Thoracic aorta (tissue), 2 donors: ENCODE measurements around the gene KRT83. TPM values are rescaled to one million over a fixed set of nuclear protein-coding genes. Genes with fewer than 3 reads are reported as not detected.
"Not testable (repeated sequence)": the region's sequence is repeated elsewhere in the genome, so short reads cannot be mapped to it uniquely, and the experiment has no call there.

Experiments used
- ATAC-seq: fragments of 150-250 bp; one replicate; pipeline ENCODE4 v1.8.0; 2017; ENCODE audit warnings: low read depth; ENCODE audit not compliant: insufficient number of reproducible peaks, low FRiP score
- DNase-seq: peaks from one replicate; pipeline ENCODE4 v3.0.0-alpha.2; 2020; ENCODE audit warnings: low spot score
- H3K27ac ChIP-seq, 2 donors: fragments of 200-600 bp; sonication (generic); 1 replicate in 1 of 2; 2 replicates in 1 of 2; pipeline ENCODE4 v1.5.1; 2016; ENCODE audit warnings: mild to moderate bottlenecking in 2 of 2, moderate library complexity in 2 of 2
- H3K27me3 ChIP-seq: fragments of 200-600 bp; sonication (generic); replicated peaks from 2 replicates; pipeline ENCODE4 v1.6.0; 2016; ENCODE audit warnings: mild to moderate bottlenecking; ENCODE audit not compliant: insufficient read depth
- H3K36me3 ChIP-seq: fragments of 200-600 bp; sonication (generic); one replicate; pipeline ENCODE4 v1.5.1; 2016
- H3K4me1 ChIP-seq, 2 donors: fragments of 200-600 bp; sonication (generic); 1 replicate in 1 of 2; 2 replicates in 1 of 2; pipeline versions ENCODE4 v1.5.1 to v1.6.0; 2016; ENCODE audit warnings: low read depth in 2 of 2, mild to moderate bottlenecking in 1 of 2; ENCODE audit not compliant: control insufficient read depth in 1 of 2
- H3K4me3 ChIP-seq: fragments of 200-600 bp; sonication (generic); 2 replicates; pipeline ENCODE4 v1.5.1; 2016; ENCODE audit warnings: mild to moderate bottlenecking
- H3K9me3 ChIP-seq: fragments of 200-600 bp; sonication (generic); 2 replicates; pipeline ENCODE4 v1.5.1; 2016
- CTCF ChIP-seq: fragments of 200-600 bp; sonication (generic); IDR thresholded peaks from one replicate; pipeline ENCODE4 v1.5.1; 2019; ENCODE audit warnings: antibody characterized with exemption
- total RNA-seq, 2 donors: library from RNA; depleted of rRNA; stranded (reverse); fragments of >200 nt; gene quantifications; one replicate each; pipeline versions ENCODE4 v1.1.0 to v1.2.3, GENCODE V29; 2016

KRT83 gene
- total RNA-seq, 2 donors from 2014 or later: not detected

GRCh38 chr12:52318241-52318990, 2.8 kb downstream of the KRT83 start:
- no peak overlapping the region for H3K4me3 ChIP-seq
- no peak overlapping the region for H3K27ac ChIP-seq
- no peaks in the 10 kb centered on the region for H3K4me1 ChIP-seq
- H3K27me3 ChIP-seq: no peaks in the 10 kb centered on the region
- DNase-seq (no peak), ATAC-seq (no peak)
- H3K9me3 ChIP-seq: no peaks in the 10 kb centered on the region
- no peaks in the 10 kb centered on the region for H3K36me3 ChIP-seq
- TF ChIP-seq CTCF: no peak

DNA sequence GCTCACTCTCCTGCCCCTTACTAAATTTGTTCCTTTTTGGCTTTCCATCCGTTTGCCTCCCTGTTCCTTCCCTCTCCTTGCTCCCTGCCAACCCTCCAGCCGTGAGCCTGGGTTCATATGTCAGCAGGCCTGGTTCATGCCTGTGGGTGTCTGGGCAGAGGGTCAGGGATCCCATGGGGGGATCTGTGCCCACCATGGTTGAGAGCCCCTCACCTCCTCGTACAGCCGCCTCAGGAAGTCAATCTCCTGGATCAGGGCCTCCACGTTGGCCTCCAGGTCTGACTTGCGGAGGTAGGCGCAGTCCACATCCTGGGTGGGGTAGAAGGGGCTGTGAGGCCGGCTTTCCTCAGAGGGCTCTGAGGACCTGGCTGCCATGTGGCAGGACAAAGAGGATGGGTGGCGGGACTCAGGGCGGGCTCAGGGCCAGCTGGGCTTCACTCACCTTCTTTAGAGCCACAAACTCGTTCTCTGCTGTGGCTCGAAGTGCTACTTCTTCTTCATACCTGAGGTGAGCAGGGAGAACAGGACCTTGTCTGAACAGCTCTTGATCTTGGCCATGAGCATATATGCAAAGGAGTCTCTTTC, 3.6 kb downstream of the KRT83 start:
- DNase-seq (no peak), ATAC-seq (no peak)
- no peaks in the 10 kb centered on the region for H3K9me3 ChIP-seq
- H3K27ac ChIP-seq: no peak overlapping the region
- H3K27me3 ChIP-seq: no peaks in the 10 kb centered on the region
- no peak for TF ChIP-seq CTCF
- no peaks in the 10 kb centered on the region for H3K36me3 ChIP-seq
- no peaks in the 10 kb centered on the region for H3K4me1 ChIP-seq
- no peak overlapping the region for H3K4me3 ChIP-seq

- H3K27ac ChIP-seq: no peak overlapping the region
- H3K9me3 ChIP-seq: no peaks in the 10 kb centered on the region
- TF ChIP-seq CTCF: no peak
- no peaks in the 10 kb centered on the region for H3K36me3 ChIP-seq
- H3K4me3 ChIP-seq: no peak overlapping the region
- DNase-seq (no peak), ATAC-seq (no peak)
- H3K4me1 ChIP-seq: no peaks in the 10 kb centered on the region
- no peaks in the 10 kb centered on the region for H3K27me3 ChIP-seq
Observed at GRCh38 chr12:52316701-52317100, 4.5 kb downstream of the KRT83 start.

GRCh38 chr12:52316290-52316689, 4.9 kb downstream of the KRT83 start:
- H3K36me3 ChIP-seq: no peaks in the 10 kb centered on the region
- TF ChIP-seq CTCF: no peak
- ATAC-seq (no peak), DNase-seq (no peak)
- H3K9me3 ChIP-seq: no peaks in the 10 kb centered on the region
- H3K27ac ChIP-seq: no peak overlapping the region
- H3K27me3 ChIP-seq: no peaks in the 10 kb centered on the region
- H3K4me3 ChIP-seq: no peak overlapping the region
- no peaks in the 10 kb centered on the region for H3K4me1 ChIP-seq

DNA sequence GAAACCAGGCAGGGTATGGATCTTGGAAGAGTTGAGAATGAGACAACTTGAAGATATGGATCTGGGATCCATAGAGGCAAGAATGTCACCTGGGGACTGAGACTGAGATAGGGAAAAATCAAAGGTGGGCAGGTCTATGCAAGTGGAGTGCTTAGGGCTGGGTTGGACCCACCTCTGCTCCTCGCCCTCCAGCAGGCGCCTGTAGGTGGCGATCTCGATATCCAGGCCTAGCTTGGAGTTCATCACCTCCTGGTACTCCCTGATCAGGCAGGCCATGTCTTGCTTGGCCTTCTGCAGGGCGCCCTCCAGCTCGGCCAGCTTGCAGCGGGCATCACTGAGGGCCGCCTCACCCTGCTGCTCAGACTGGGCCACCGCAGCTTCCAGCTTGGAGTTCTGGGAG, 5.5 kb downstream of the KRT83 start:
- H3K27ac ChIP-seq, H3K4me3 ChIP-seq, H3K36me3 ChIP-seq, H3K4me1 ChIP-seq, ATAC-seq, H3K27me3 ChIP-seq, H3K9me3 ChIP-seq, DNase-seq: not testable (repeated sequence)
